HepG2 (cell line): ENCODE results near the gene ZDHHC8. TPM values are rescaled to one million over a fixed set of nuclear protein-coding genes. Genes with fewer than 3 reads are reported as not detected.

Source experiments
- CC2D1A ChIP-seq: sonication (generic); formaldehyde crosslinking; IDR thresholded peaks from 2 replicates; pipeline ENCODE4 v1.8.1; 2023; ENCODE audit warnings: mild to moderate bottlenecking, missing genetic modification reagents
- HDAC1 ChIP-seq: sonication (generic); formaldehyde crosslinking; IDR thresholded peaks from 2 replicates; pipeline ENCODE4 v1.5.1; 2020; ENCODE audit warnings: mild to moderate bottlenecking, missing genetic modification reagents
- HIVEP1 ChIP-seq: sonication (generic); formaldehyde crosslinking; IDR thresholded peaks from 2 replicates; pipeline ENCODE4 v1.4.0; 2020; ENCODE audit warnings: mild to moderate bottlenecking, missing genetic modification reagents
- MYC ChIP-seq: sonication (generic); formaldehyde crosslinking; IDR thresholded peaks from 2 replicates; pipeline ENCODE4 v1.9.0; 2021; ENCODE audit warnings: missing genetic modification reagents, borderline replicate concordance
- NCOA1 ChIP-seq: sonication (generic); formaldehyde crosslinking; IDR thresholded peaks from 2 replicates; pipeline ENCODE4 v1.9.0; 2021; ENCODE audit warnings: missing genetic modification reagents
- NR2C2 ChIP-seq: sonication (generic); formaldehyde crosslinking; IDR thresholded peaks from 2 replicates; pipeline ENCODE4 v1.4.0; 2020; ENCODE audit warnings: missing genetic modification reagents, mild to moderate bottlenecking, moderate library complexity, borderline replicate concordance
- SAP130 ChIP-seq: IDR thresholded peaks from 2 replicates; pipeline ENCODE4 v1.6.1; 2016; ENCODE audit warnings: low read depth
- SYNCRIP ChIP-seq: fragments of 200-400 bp; formaldehyde crosslinking; IDR thresholded peaks from 2 replicates; pipeline ENCODE4 v1.6.1; 2018; ENCODE audit warnings: mild to moderate bottlenecking, low read depth, low read length; ENCODE audit not compliant: insufficient read depth
- U2AF1 ChIP-seq: fragments of 200-400 bp; formaldehyde crosslinking; optimal IDR thresholded peaks from 2 replicates; pipeline ENCODE3; 2017; ENCODE audit warnings: mild to moderate bottlenecking, low read depth, low read length
- ZBTB7A ChIP-seq: sonication (generic); formaldehyde crosslinking; IDR thresholded peaks from 2 replicates; pipeline ENCODE4 v1.8.0; 2022; ENCODE audit warnings: mild to moderate bottlenecking, missing genetic modification reagents
- ZFP1 ChIP-seq: IDR thresholded peaks from 2 replicates; pipeline ENCODE4 v1.6.1; 2016
- ZFX ChIP-seq: sonication (generic); formaldehyde crosslinking; IDR thresholded peaks from 2 replicates; pipeline ENCODE4 v1.4.0; 2020; ENCODE audit warnings: mild to moderate bottlenecking, low read depth, missing genetic modification reagents, moderate library complexity
- ZHX2 ChIP-seq, 2 experiments: sonication (generic) in 1 of 2; formaldehyde crosslinking in 1 of 2; IDR thresholded peaks; 2 replicates each; pipeline versions ENCODE4 v1.6.1 to v1.9.0; 2014 to 2022; ENCODE audit warnings: antibody characterized with exemption in 1 of 2, borderline replicate concordance in 1 of 2, inconsistent platforms in 1 of 2, low read depth in 1 of 2, missing genetic modification reagents in 1 of 2
- ZMYM4 ChIP-seq: sonication (generic); formaldehyde crosslinking; IDR thresholded peaks from 2 replicates; pipeline ENCODE4 v1.8.1; 2023; ENCODE audit warnings: mild to moderate bottlenecking, missing genetic modification reagents
- ZNF138 ChIP-seq: sonication (generic); formaldehyde crosslinking; IDR thresholded peaks from 2 replicates; pipeline ENCODE4 v1.5.0; 2020; ENCODE audit warnings: mild to moderate bottlenecking, low read depth, missing genetic modification reagents
- ZNF484 ChIP-seq: sonication (generic); formaldehyde crosslinking; IDR thresholded peaks from 2 replicates; pipeline ENCODE4 v1.5.1; 2020; ENCODE audit warnings: mild to moderate bottlenecking, low read depth, missing genetic modification reagents, borderline replicate concordance
- ZNF550 ChIP-seq: sonication (generic); formaldehyde crosslinking; IDR thresholded peaks from 2 replicates; pipeline ENCODE4 v1.4.0; 2020; ENCODE audit warnings: mild to moderate bottlenecking, missing genetic modification reagents, borderline replicate concordance
- ZNF615 ChIP-seq: sonication (generic); formaldehyde crosslinking; IDR thresholded peaks from 2 replicates; pipeline ENCODE4 v1.5.0; 2020; ENCODE audit warnings: mild to moderate bottlenecking, missing genetic modification reagents, borderline replicate concordance
- ZSCAN25 ChIP-seq: sonication (generic); formaldehyde crosslinking; IDR thresholded peaks from 2 replicates; pipeline ENCODE4 v1.8.0; 2022; ENCODE audit warnings: mild to moderate bottlenecking, missing genetic modification reagents
- polyA plus RNA-seq, 8 experiments: library from polyadenylated mRNA; depleted of rRNA in 3 of 8; stranded (reverse) in 7 of 8; unstranded in 1 of 8; fragments of >200 nt; fragmentation: Illumina TruSeq in 4 of 8; extraction: Trizol in 4 of 8; gene quantifications; 2 replicates each; pipeline versions ENCODE4 v1.2.1 to v1.2.3, GENCODE V29; 2011 to 2016; ENCODE audit warnings: low read depth in 4 of 8, missing spikeins in 1 of 8, mixed read lengths in 1 of 8; ENCODE audit not compliant: insufficient read depth in 1 of 8
- total RNA-seq, 5 experiments: library from RNA; depleted of rRNA; stranded (reverse); fragments of >200 nt; fragmentation: Illumina TruSeq; extraction: Trizol; gene quantifications; 2 replicates each; pipeline ENCODE4 v1.2.3, GENCODE V29; 2016; ENCODE audit warnings: low read depth in 1 of 5
- TF ChIP-seq, protein P1 (sequence below): sonication (generic); formaldehyde crosslinking; IDR thresholded peaks from 2 replicates; pipeline ENCODE4 v1.4.0; 2020; ENCODE audit warnings: mild to moderate bottlenecking, missing genetic modification reagents

ZDHHC8 gene
- total and polyA plus RNA-seq, 2 of the 13 experiments (the other 11 are each of a cell fraction or from before 2014, with no cell fraction given) = 7.5 to 21.3 TPM

- TF ChIP-seq ZHX2 (IDR thresholded peaks at IDR 0.05; ENCODE audit: low read depth) = no peak
- no peak for TF ChIP-seq ZHX2 (CRISPR knock-in tag; IDR thresholded peaks at IDR 0.05; ENCODE audit: borderline replicate concordance)
- TF ChIP-seq, protein P1, sequence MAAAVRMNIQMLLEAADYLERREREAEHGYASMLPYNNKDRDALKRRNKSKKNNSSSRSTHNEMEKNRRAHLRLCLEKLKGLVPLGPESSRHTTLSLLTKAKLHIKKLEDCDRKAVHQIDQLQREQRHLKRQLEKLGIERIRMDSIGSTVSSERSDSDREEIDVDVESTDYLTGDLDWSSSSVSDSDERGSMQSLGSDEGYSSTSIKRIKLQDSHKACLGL (CRISPR knock-in tag) = 0 out of 2 replicates have a peak, but pooled peaks have one; percentile 54
- peak; percentile 62; the same call in 1 of the 2 replicates for TF ChIP-seq HIVEP1 (CRISPR knock-in tag)
- no peak for TF ChIP-seq ZNF484
- TF ChIP-seq ZNF550 (CRISPR knock-in tag) = no peak
- TF ChIP-seq U2AF1 = no peak
- peak; percentile 95 for TF ChIP-seq MYC (CRISPR knock-in tag)
- peak; percentile 49; the same call in 1 of the 2 replicates for TF ChIP-seq HDAC1 (CRISPR knock-in tag)
- no peak for TF ChIP-seq ZSCAN25 (CRISPR knock-in tag)
- no peak for TF ChIP-seq ZNF615
- peak; percentile 83 for TF ChIP-seq NR2C2 (CRISPR knock-in tag)
- 0 out of 2 replicates have a peak, but pooled peaks have one; percentile 21 for TF ChIP-seq ZBTB7A (CRISPR knock-in tag)
- TF ChIP-seq ZFX (CRISPR knock-in tag) = peak; percentile 48; the same call in 1 of the 2 replicates
- TF ChIP-seq SAP130 (CRISPR knock-in tag) = peak; percentile 59; the same call in 1 of the 2 replicates
- 0 out of 2 replicates have a peak, but pooled peaks have one; percentile 55 for TF ChIP-seq NCOA1 (CRISPR knock-in tag)
- no peak for TF ChIP-seq SYNCRIP
- 0 out of 2 replicates have a peak, but pooled peaks have one; percentile 23 for TF ChIP-seq ZMYM4 (CRISPR knock-in tag)
- no peak for TF ChIP-seq CC2D1A
- no peak for TF ChIP-seq ZFP1 (CRISPR knock-in tag)
- no peak for TF ChIP-seq ZNF138
These were observed 46.8 kb upstream of the ZDHHC8 start (continued) for GRCh38 chr22:20084547-20085413.
